ENCODE results near the gene SLC6A6.

GRCh38 chr3:14438929-14439328 is 36.5 kb downstream of the SLC6A6 start:
- TF ChIP-seq, protein P1, sequence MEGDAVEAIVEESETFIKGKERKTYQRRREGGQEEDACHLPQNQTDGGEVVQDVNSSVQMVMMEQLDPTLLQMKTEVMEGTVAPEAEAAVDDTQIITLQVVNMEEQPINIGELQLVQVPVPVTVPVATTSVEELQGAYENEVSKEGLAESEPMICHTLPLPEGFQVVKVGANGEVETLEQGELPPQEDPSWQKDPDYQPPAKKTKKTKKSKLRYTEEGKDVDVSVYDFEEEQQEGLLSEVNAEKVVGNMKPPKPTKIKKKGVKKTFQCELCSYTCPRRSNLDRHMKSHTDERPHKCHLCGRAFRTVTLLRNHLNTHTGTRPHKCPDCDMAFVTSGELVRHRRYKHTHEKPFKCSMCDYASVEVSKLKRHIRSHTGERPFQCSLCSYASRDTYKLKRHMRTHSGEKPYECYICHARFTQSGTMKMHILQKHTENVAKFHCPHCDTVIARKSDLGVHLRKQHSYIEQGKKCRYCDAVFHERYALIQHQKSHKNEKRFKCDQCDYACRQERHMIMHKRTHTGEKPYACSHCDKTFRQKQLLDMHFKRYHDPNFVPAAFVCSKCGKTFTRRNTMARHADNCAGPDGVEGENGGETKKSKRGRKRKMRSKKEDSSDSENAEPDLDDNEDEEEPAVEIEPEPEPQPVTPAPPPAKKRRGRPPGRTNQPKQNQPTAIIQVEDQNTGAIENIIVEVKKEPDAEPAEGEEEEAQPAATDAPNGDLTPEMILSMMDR (optimal IDR thresholded peaks at IDR 0.05 in 1 of 3, IDR thresholded peaks at IDR 0.05 in 1 of 3, conservative IDR thresholded peaks at IDR 0.05 in 1 of 3; ENCODE audit: extremely low read depth in 1 of 3, insufficient read depth in 2 of 3, low read length in 3 of 3), result no peak
- TF ChIP-seq EZH2 (IDR thresholded peaks at IDR 0.05; ENCODE audit: low read length), result no peak
